ENCODE measurements around the gene ADH6.
"Not testable (repeated sequence)": the region's sequence is repeated elsewhere in the genome, so short reads cannot be mapped to it uniquely, and the experiment has no call there.

The ADH6 gene

GRCh38 chr4:99189900-99190299 is 29.1 kb downstream of the ADH6 start:
- not testable (repeated sequence) for DNase-seq

GRCh38 chr4:99186029-99186428 is 33.0 kb downstream of the ADH6 start:
- DNase-seq = no peak

GRCh38 chr4:99185581-99185980 is 33.5 kb downstream of the ADH6 start:
- DNase-seq = no peak

- DNase-seq = no peak
These were observed 38.5 kb downstream of the ADH6 start for GRCh38 chr4:99180382-99181070.

GRCh38 chr4:99179626-99180025 is 39.4 kb downstream of the ADH6 start:
- DNase-seq = no peak

- DNase-seq = no peak
These were observed 39.9 kb downstream of the ADH6 start for GRCh38 chr4:99179178-99179577.

DNA sequence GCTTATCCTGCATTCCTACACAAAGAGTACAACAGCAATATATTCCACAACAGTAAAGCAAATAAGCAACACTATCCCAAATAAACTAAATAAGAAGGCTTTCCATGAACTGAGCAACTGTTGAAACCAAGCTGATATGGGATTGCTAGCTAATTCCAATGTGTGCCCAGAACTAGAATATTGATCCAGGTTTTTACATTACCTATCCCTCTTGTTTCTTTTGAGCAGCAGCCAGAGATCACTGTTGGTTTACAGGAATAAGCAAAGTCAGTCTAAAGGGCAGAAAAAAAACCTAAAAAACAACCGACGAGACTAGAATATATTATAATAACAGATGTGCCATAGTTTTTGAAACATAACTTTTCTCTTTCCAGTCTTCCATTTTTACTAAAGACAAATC is 52.5 kb downstream of the ADH6 start:
- no peak for DNase-seq

GRCh38 chr4:99165978-99166377 is 53.1 kb downstream of the ADH6 start:
- no peak for DNase-seq

GRCh38 chr4:99161373-99162099 is 57.5 kb downstream of the ADH6 start:
- DNase-seq = no peak

DNA sequence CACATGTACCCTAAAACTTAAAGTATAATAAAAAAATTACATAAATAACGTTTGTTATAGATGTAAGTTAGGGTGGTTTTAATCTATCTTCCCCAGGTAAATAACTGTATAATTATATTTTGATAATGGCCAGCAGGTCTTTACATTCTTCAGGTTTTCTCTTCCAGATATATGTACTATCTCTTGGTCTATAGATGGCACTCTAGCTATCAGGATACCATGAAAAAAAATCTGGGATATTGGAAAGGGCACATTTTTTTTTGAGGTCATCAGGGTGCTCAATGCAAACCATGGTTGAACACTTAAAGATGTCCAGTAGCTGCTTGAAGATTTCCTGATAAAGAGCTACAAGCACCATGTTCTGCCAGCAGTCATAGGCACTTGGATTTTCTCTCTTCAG is 59.3 kb downstream of the ADH6 start:
- no peak for DNase-seq

DNA sequence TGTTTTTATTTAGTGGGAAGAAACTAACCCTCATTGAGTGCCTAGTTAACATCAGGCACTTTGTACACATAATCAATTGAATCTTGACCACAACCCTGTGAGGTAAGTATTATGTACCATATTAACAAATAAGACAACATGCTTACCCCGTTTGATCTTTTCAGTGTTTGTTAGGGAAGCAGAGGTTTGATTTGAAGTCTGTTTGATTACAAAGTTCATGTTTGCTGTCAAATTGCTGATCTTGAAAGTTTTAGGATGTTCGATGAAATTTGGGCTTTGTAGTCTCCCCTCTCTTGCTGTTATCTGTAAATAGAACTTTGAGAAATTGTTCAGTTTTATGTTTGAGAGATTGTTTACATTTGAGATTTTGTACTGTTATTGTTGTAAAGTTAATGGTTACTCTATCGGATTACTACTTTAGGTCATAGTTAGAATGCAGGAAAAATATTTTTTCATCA is 61.5 kb downstream of the ADH6 start:
- no peak for DNase-seq

DNA sequence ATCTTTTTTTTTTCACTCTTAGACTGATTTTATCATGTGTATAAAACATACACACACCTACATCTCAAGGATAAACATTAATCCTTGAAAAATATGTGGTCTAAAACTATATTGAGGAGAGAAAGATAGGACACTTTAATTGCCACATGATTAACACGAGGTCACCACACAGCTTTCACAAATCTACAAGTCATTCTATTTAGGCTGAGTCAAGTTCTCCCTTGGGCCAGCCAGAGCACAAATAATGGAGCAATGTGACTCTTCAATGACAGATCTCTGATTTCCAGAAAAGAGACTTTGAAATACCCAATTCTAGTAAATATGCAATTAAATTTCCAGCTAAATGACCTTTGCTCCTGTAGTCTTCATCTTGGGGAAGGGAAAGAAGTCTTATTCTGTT is 62.1 kb downstream of the ADH6 start:
- no peak for DNase-seq

GRCh38 chr4:99154658-99155342 is 64.2 kb downstream of the ADH6 start:
- DNase-seq = no peak

All from activated gamma-delta T cell treated with Interleukin-2 at 50 U/mL for 16 hours (primary cell).